Suppressor macrophage (primary cell): ENCODE measurements around the gene FBXL5.
A peak's percentile ranks its signal among the peaks of the same experiment; 100 is the strongest.

Experiments used
- DNase-seq, 4 experiments: peaks; one replicate each; pipeline ENCODE4 v3.0.0-alpha.2; 2020 to 2022
- total RNA-seq, 17 experiments: gene quantifications; one replicate each; lab custom pipeline; 2026; ENCODE audit warnings: mixed read lengths in 6 of 17, inconsistent platforms in 3 of 17; lab: John Stamatoyannopoulos, UW

FBXL5 gene
- total RNA-seq: 41.3 to 171 (median 86.3) reads per million in 17 experiments

GRCh38 chr4:15655223-15656037 lies at the start of gene FBXL5:
Gene FBXL5 (minus strand): TSS chr4:15655357. CDS start chr4:15655287, 70 bp downstream.
- DNase-seq: peak; percentile 93 to 99 (median 96)

- no peak for DNase-seq
Measured at GRCh38 chr4:15704129-15704528, 49.0 kb upstream of the FBXL5 start.

GRCh38 chr4:15703439-15703838 lies 48.3 kb upstream of the FBXL5 start:
- no peak for DNase-seq

- peak; percentile 89 to 93 (median 92) for DNase-seq
Measured at GRCh38 chr4:15702941-15703403, 47.8 kb upstream of the FBXL5 start, which contains the start of gene BST1. Gene BST1 (plus strand): TSS chr4:15703065. CDS start chr4:15703145, 80 bp downstream.

GRCh38 chr4:15696866-15697265 lies 41.7 kb upstream of the FBXL5 start:
- DNase-seq: no peak

GRCh38 chr4:15695729-15696128 lies 40.6 kb upstream of the FBXL5 start:
- DNase-seq: no peak

GRCh38 chr4:15695240-15695699 lies 40.1 kb upstream of the FBXL5 start:
- DNase-seq: no peak

GRCh38 chr4:15694431-15694830 lies 39.3 kb upstream of the FBXL5 start:
- no peak for DNase-seq

- no peak for DNase-seq
Measured at GRCh38 chr4:15692602-15693001, 37.4 kb upstream of the FBXL5 start.

- DNase-seq: peak; percentile 29 to 73 (median 56)
Measured at GRCh38 chr4:15691346-15692135, 36.4 kb upstream of the FBXL5 start.

GRCh38 chr4:15690020-15690809 lies 35.1 kb upstream of the FBXL5 start:
- peak; percentile 50 to 90 (median 74) for DNase-seq

GRCh38 chr4:15689540-15689939 lies 34.4 kb upstream of the FBXL5 start:
- DNase-seq: peak; percentile 48 to 80 (median 74)

- no peak for DNase-seq
Measured at GRCh38 chr4:15688051-15688450, 32.9 kb upstream of the FBXL5 start.

GRCh38 chr4:15684498-15684897 lies 29.3 kb upstream of the FBXL5 start:
- no peak for DNase-seq

- DNase-seq: peak in 2 of 4 experiments; percentile 56 to 60
Measured at GRCh38 chr4:15683143-15683495, 28.0 kb upstream of the FBXL5 start.

- peak in 1 of 4 experiments; percentile 23 for DNase-seq
Measured at GRCh38 chr4:15682242-15683142, 27.3 kb upstream of the FBXL5 start.

- DNase-seq: peak; percentile 99 to 100 (median 100)
Measured at GRCh38 chr4:15681372-15682241, 26.4 kb upstream of the FBXL5 start, which contains the start of gene FAM200B. Gene FAM200B (plus strand): TSS chr4:15681827. CDS start chr4:15686978, 5,151 bp downstream.

GRCh38 chr4:15681067-15681371 lies 25.9 kb upstream of the FBXL5 start:
- DNase-seq: no peak

GRCh38 chr4:15677507-15677988 lies 22.4 kb upstream of the FBXL5 start:
- DNase-seq: no peak

- no peak for DNase-seq
Measured at GRCh38 chr4:15676899-15677298, 21.7 kb upstream of the FBXL5 start.
